ENCODE results near the gene GCH1.

- TF ChIP-seq POLR2A (IDR thresholded peaks at IDR 0.05) (no peak), CTCF (IDR thresholded peaks at IDR 0.05) (no peak)
Observed at GRCh38 chr14:54881761-54882401, 20.7 kb downstream of the GCH1 start.

All from lower leg skin (tissue), 3 donors.